OCI-LY1 (cell line): ENCODE measurements around the gene PLXNA2.

Experiments used
- H2AFZ ChIP-seq: fragments of 200-600 bp; sonication (generic), shearing (Covaris generic); 2 replicates; pipeline ENCODE4 v1.6.0; 2014; ENCODE audit warnings: antibody characterized with exemption, mild to moderate bottlenecking, low read length
- H3F3A ChIP-seq: fragments of 200-600 bp; sonication (generic), shearing (Covaris generic); 2 replicates; pipeline ENCODE4 v1.6.0; 2014; ENCODE audit warnings: mild to moderate bottlenecking, antibody characterized with exemption, low read length, moderate library complexity; ENCODE audit not compliant: insufficient read depth
- H3K27ac ChIP-seq: fragments of 200-600 bp; sonication (generic); 2 replicates; pipeline ENCODE4 v1.5.1; 2014; ENCODE audit warnings: low read length, mixed run types, mild to moderate bottlenecking, low read depth; ENCODE audit not compliant: poor library complexity, severe bottlenecking
- H3K27me3 ChIP-seq: fragments of 200-600 bp; sonication (generic); 2 replicates; pipeline ENCODE4 v1.6.0; 2014; ENCODE audit warnings: antibody characterized with exemption, mild to moderate bottlenecking, low read length, moderate library complexity; ENCODE audit not compliant: insufficient read depth
- H3K36me3 ChIP-seq: fragments of 200-600 bp; sonication (generic); 2 replicates; pipeline ENCODE4 v1.6.1; 2014; ENCODE audit warnings: mild to moderate bottlenecking, antibody characterized with exemption, low read length, moderate library complexity, mixed read lengths; ENCODE audit not compliant: insufficient read depth
- H3K4me1 ChIP-seq: fragments of 200-600 bp; sonication (generic); 2 replicates; pipeline ENCODE4 v1.5.1; 2014; ENCODE audit warnings: mild to moderate bottlenecking, low read length, moderate library complexity; ENCODE audit not compliant: insufficient read depth, severe bottlenecking
- H3K4me2 ChIP-seq: fragments of 200-600 bp; sonication (generic), shearing (Covaris generic); 2 replicates; pipeline ENCODE4 v1.6.1; 2014; ENCODE audit warnings: low read length
- H3K4me3 ChIP-seq: fragments of 200-600 bp; sonication (generic); 2 replicates; pipeline ENCODE4 v1.5.1; 2014; ENCODE audit warnings: low read length, low read depth, mild to moderate bottlenecking, mixed read lengths; ENCODE audit not compliant: poor library complexity, severe bottlenecking
- H3K79me2 ChIP-seq: fragments of 200-600 bp; shearing (Covaris generic); 2 replicates; pipeline ENCODE4 v1.6.1; 2016; ENCODE audit warnings: mixed run types, low read length, mixed read lengths; ENCODE audit not compliant: insufficient read depth
- H3K9ac ChIP-seq: fragments of 200-600 bp; sonication (generic), shearing (Covaris generic); 2 replicates; pipeline ENCODE4 v1.6.1; 2014; ENCODE audit warnings: mild to moderate bottlenecking, low read length, mixed read lengths
- H3K9me2 ChIP-seq: fragments of 200-600 bp; sonication (generic), shearing (Covaris generic); 2 replicates; pipeline ENCODE4 v1.6.1; 2014; ENCODE audit warnings: low read depth, mild to moderate bottlenecking, low read length, mixed read lengths
- H3K9me3 ChIP-seq: fragments of 200-600 bp; shearing (Covaris generic); 2 replicates; pipeline ENCODE4 v1.6.1; 2014; ENCODE audit warnings: low read length, mixed read lengths
- H4K20me1 ChIP-seq: fragments of 200-600 bp; sonication (generic), shearing (Covaris generic); 2 replicates; pipeline ENCODE4 v1.6.0; 2016; ENCODE audit warnings: mild to moderate bottlenecking, low read length; ENCODE audit not compliant: insufficient read depth
- CTCF ChIP-seq: fragments of 200-600 bp; sonication (generic), shearing (Covaris generic); IDR thresholded peaks from 2 replicates; pipeline ENCODE4 v1.5.1; 2017; ENCODE audit warnings: mild to moderate bottlenecking, antibody characterized with exemption, low read length, moderate library complexity, mixed read lengths
- EZH2 ChIP-seq: fragments of 200-600 bp; sonication (generic), shearing (Covaris generic); IDR thresholded peaks from 2 replicates; pipeline ENCODE4 v1.8.0; 2017; ENCODE audit warnings: borderline replicate concordance, mixed run types, mild to moderate bottlenecking, antibody characterized with exemption, low read length, moderate library complexity, mixed read lengths

PLXNA2 gene

GRCh38 chr1:208203127-208203847 lies 40.9 kb downstream of the PLXNA2 start:
- Histone ChIP-seq H3F3A (no peaks in the 10 kb centered on the region), H3K4me2 (no peak overlapping the region), H3K79me2 (no peaks in the 10 kb centered on the region), H3K4me3 (no peak overlapping the region), H3K4me1 (no peaks in the 10 kb centered on the region), H3K27me3 (no peaks in the 10 kb centered on the region; the same call in 1 of the 2 replicates), H3K9me2 (no peaks in the 10 kb centered on the region), H4K20me1 (no peaks in the 10 kb centered on the region), H3K27ac (no peak overlapping the region), H3K9ac (no peak overlapping the region), H3K9me3 (no peaks in the 10 kb centered on the region), H2AFZ (no peak overlapping the region), H3K36me3 (no peaks in the 10 kb centered on the region)
- TF ChIP-seq CTCF (no peak), EZH2 (no peak)

- no peak overlapping the region for H2AFZ ChIP-seq
- no peaks in the 10 kb centered on the region for H4K20me1 ChIP-seq
- no peaks in the 10 kb centered on the region for H3F3A ChIP-seq
- H3K9ac ChIP-seq = no peak overlapping the region
- H3K27me3 ChIP-seq = no peaks in the 10 kb centered on the region; the same call in 1 of the 2 replicates
- H3K79me2 ChIP-seq = no peaks in the 10 kb centered on the region
- no peaks in the 10 kb centered on the region for H3K4me1 ChIP-seq
- H3K4me3 ChIP-seq = no peak overlapping the region
- H3K36me3 ChIP-seq = no peaks in the 10 kb centered on the region
- H3K27ac ChIP-seq = no peak overlapping the region
- no peak overlapping the region for H3K4me2 ChIP-seq
- TF ChIP-seq EZH2 = no peak
- TF ChIP-seq CTCF = no peak
- no peaks in the 10 kb centered on the region for H3K9me2 ChIP-seq
- H3K9me3 ChIP-seq = no peaks in the 10 kb centered on the region
These were observed 41.7 kb downstream of the PLXNA2 start for GRCh38 chr1:208202333-208202995.

GRCh38 chr1:208201229-208201628 lies 43.0 kb downstream of the PLXNA2 start:
- no peak overlapping the region for H3K9ac ChIP-seq
- no peaks in the 10 kb centered on the region; the same call in 1 of the 2 replicates for H3K27me3 ChIP-seq
- H3K36me3 ChIP-seq = no peaks in the 10 kb centered on the region
- H3K4me3 ChIP-seq = no peak overlapping the region
- no peaks in the 10 kb centered on the region for H3K9me2 ChIP-seq
- H3K79me2 ChIP-seq = no peaks in the 10 kb centered on the region
- no peaks in the 10 kb centered on the region for H4K20me1 ChIP-seq
- no peaks in the 10 kb centered on the region for H3K9me3 ChIP-seq
- H3F3A ChIP-seq = no peaks in the 10 kb centered on the region
- no peak overlapping the region for H3K4me2 ChIP-seq
- H3K27ac ChIP-seq = no peak overlapping the region
- H3K4me1 ChIP-seq = no peaks in the 10 kb centered on the region
- no peak for TF ChIP-seq CTCF
- no peak for TF ChIP-seq EZH2
- H2AFZ ChIP-seq = no peak overlapping the region
